ENCODE measurements around the gene MEI4.

- TF ChIP-seq CTCF (conservative IDR thresholded peaks at IDR 0.05; ENCODE audit: low read length) (no peak), EZH2phosphoT487 (IDR thresholded peaks at IDR 0.05; ENCODE audit: borderline replicate concordance) (no peak)
Measured at GRCh38 chr6:77816766-77817270, 164.0 kb downstream of the MEI4 start.
